ENCODE results near the gene COPS8. TPM values are rescaled to one million over a fixed set of nuclear protein-coding genes. Genes with fewer than 3 reads are reported as not detected.
A peak's percentile ranks its signal among the peaks of the same experiment; 100 is the strongest.

The COPS8 gene
- total RNA-seq (2014; rRNA removed; shearing (Covaris generic)): 130 and 143 TPM in 2 replicates
- polyA plus RNA-seq (2016; fragmentation: Nextera tagmentation; extraction: Ambion mirVana): 105 and 120 TPM in 2 replicates
- long read RNA-seq, full-length matches to known transcripts: 56 of 63 reads
- long read RNA-seq, partial matches to known transcripts: 2 of 63 reads
- long read RNA-seq, other reads (novel, unspliced or antisense): 5 of 63 reads

DNA sequence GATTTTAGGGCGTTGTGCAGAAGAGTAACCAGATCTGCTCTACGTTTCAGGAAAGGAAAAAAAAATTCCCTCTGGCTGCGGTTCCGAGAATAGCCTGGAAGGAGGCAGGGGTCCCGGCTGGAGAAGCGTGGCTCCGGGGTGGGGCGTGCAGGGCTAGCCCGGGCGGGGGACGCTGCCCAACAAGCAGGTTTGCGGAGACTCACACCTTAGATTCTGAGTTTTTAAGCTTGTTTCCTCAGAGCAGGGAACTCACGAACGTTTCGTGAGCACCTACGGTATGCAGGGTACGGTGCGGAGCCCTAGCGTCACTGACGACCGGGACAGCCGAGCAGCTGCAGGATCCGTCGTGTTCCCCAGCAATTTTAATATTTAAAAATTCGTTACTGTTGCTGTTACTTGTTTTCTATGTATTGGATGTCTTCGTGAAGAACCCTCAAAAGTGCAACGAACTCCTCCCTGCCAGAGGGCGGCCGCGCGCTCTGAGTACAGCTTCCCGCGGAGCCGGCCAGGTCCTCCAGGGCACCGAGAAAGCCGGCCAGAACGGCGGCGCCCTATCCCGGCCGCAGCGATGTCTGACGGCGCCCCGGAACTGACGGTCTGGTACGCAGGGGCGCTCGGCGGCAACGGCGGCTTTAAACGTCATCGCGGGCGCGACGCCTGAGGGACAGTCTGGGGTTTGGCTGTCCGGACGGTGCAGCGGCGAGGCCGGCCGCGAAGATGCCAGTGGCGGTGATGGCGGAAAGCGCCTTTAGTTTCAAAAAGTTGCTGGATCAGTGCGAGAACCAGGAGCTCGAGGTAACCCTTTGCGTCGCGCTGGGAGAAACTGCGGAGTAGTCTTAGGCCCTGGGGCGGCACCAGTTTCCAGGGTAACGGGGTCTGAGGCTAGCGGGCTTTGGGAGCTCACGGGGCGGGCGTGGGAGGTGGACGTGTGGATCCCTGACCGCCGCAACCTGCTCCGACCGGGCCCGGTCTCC, at the start of gene COPS8:
Gene COPS8, plus strand, starts transcription at position 642 of the 974 bp plus-strand sequence. Its CDS starts 76 bp downstream, at position 718.
- ATAC-seq: peak; percentile 99
- H3K36me3 ChIP-seq (ENCODE audit: insufficient read depth): no peaks in the 10 kb centered on the region

More for the DNA sequence above, at the start of gene COPS8:
- Histone ChIP-seq H3K27ac (ENCODE audit: low read depth) (peak within 1 kb of the TSS; percentile 94; the same call in 1 of the 2 replicates), H2AFZ (peak within 1 kb of the TSS; percentile 99), H3K27me3 (ENCODE audit: insufficient read depth) (no peaks in the 10 kb centered on the region), H3K4me1 (ENCODE audit: insufficient read depth) (peaks cover 9% of the 10 kb centered on the region; the same call in 1 of the 2 replicates), H3K4me2 (peak within 1 kb of the TSS; percentile 86), H4K20me1 (replicated peaks; ENCODE audit: insufficient read depth) (0 out of 2 replicates have a peak, but pooled peaks cover 7% of the 10 kb centered on the region), H3K79me2 (replicated peaks; ENCODE audit: insufficient read depth) (peaks cover 46% of the 10 kb centered on the region), H3K9me2 (ENCODE audit: insufficient read depth) (no peaks in the 10 kb centered on the region), H3F3A (replicated peaks; ENCODE audit: low read depth) (no peaks in the 10 kb centered on the region), H3K4me3 (peak within 1 kb of the TSS; percentile 96)
- Mint-ChIP-seq H3K4me3 (peak within 1 kb of the TSS; percentile 96), H3K9me3 (no peaks in the 10 kb centered on the region; the same call in 2 of the 3 replicates), H3K4me1 (peaks cover 7% of the 10 kb centered on the region), H3K36me3 (ENCODE audit: low read depth) (peaks cover 6% of the 10 kb centered on the region; the same call in 2 of the 3 replicates), H3K27me3 (ENCODE audit: insufficient read depth, low read depth, poor library complexity) (peaks cover 3% of the 10 kb centered on the region), H3K27ac (peak within 1 kb of the TSS; percentile 98)
- TF ChIP-seq EZH2phosphoT487 (IDR thresholded peaks at IDR 0.05; ENCODE audit: unreplicated experiment) (no peak), CREB1 (CRISPR knock-in tag; IDR thresholded peaks at IDR 0.05; ENCODE audit: low read depth) (peak; percentile 99), STAT1 (IDR thresholded peaks at IDR 0.05; ENCODE audit: unreplicated experiment) (no peak), ZNF114 (CRISPR knock-in tag; IDR thresholded peaks at IDR 0.05) (no peak), CTCF (conservative IDR thresholded peaks at IDR 0.05; ENCODE audit: low read depth in 2 of 2) (peak; percentile 16 to 21; a peak in 1 of 4 replicates), NANOG (IDR thresholded peaks at IDR 0.05; ENCODE audit: borderline replicate concordance) (no peak), POLR2AphosphoS5 (IDR thresholded peaks at IDR 0.05; ENCODE audit: low read depth) (peak; percentile 90), ZNF331 (CRISPR knock-in tag; IDR thresholded peaks at IDR 0.05; ENCODE audit: low read depth) (no peak), JUNB (IDR thresholded peaks at IDR 0.05; ENCODE audit: unreplicated experiment) (no peak)
- TF ChIP-seq, protein P1, sequence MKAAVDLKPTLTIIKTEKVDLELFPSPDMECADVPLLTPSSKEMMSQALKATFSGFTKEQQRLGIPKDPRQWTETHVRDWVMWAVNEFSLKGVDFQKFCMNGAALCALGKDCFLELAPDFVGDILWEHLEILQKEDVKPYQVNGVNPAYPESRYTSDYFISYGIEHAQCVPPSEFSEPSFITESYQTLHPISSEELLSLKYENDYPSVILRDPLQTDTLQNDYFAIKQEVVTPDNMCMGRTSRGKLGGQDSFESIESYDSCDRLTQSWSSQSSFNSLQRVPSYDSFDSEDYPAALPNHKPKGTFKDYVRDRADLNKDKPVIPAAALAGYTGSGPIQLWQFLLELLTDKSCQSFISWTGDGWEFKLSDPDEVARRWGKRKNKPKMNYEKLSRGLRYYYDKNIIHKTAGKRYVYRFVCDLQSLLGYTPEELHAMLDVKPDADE (IDR thresholded peaks at IDR 0.05): peak; percentile 95
- DNase-seq (ENCODE audit: low spot score): peak; percentile 96

Data from GM23338 (cell line).